ENCODE results near the gene IFI27L2.

The IFI27L2 gene

DNA sequence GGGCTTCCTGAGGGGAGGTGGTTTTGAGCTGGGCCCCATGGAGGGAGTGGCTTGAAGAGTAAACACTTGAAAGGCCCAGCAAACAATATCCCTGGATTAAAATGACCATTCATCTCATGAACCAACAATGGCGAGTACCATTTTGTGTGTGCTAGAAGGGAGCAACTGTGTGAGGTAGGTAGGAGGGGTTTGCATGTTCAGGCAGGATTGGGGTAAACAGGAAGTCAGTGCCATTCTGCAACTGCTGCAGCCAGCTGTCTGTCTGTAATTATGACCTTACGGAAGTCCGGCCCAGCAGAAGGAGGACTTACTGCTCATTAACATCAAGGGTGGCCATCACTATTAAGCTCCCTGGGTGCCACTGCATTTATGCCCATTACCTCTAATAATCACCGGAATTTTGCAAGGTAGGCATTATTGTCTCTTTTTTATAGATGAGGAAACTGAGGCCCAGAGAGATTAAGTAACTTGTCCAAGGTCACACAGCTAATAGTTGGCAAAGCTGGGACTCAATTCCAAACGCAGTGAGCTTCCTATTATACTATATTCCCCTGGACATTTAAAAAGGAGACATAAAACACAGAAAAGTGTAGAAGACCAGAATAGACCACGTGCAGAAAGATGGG is 16.6 kb upstream of the IFI27L2 start:
- no peak for DNase-seq

GRCh38 chr14:94144765-94145164 is 15.4 kb upstream of the IFI27L2 start:
- DNase-seq = no peak

- DNase-seq = no peak
Measured at GRCh38 chr14:94143711-94144110, 14.3 kb upstream of the IFI27L2 start.

DNA sequence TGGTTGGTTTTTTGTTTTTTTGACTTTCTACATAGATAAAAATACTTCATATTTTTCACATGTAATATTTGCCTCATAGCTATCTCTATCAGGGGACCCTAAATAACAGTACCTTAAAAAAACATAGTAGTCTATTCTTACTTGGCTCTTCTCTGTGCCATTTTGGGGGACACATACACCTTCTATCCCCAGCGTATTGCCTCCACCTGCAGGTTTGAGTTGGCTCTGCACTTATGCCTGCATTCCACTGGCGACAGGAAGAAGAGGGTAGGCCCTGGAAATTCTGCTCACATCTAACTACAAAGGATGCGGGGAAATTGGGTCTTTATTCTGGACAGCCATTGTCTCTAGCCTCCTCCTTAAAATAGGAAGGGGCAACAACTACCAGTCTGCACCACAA is 13.8 kb upstream of the IFI27L2 start:
- DNase-seq = no peak

DNA sequence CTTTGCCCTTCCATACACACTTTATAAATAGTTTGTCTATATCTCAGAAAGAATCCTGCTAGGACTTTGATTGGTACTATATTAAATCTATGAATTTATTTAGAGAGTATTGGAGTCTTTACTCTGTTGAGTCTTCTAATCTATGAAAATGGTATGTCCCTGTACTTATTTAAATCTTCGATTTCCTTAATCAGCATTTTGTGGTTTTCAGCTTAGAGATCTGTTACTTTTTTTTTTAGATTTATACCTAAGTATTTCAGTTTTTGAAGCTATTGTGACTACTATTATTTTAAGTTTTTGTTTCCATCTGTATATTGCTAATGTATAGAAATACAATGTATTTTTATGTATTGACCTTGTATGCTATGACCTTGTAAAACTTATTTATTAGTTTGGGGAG is 13.4 kb upstream of the IFI27L2 start:
- no peak for DNase-seq

DNA sequence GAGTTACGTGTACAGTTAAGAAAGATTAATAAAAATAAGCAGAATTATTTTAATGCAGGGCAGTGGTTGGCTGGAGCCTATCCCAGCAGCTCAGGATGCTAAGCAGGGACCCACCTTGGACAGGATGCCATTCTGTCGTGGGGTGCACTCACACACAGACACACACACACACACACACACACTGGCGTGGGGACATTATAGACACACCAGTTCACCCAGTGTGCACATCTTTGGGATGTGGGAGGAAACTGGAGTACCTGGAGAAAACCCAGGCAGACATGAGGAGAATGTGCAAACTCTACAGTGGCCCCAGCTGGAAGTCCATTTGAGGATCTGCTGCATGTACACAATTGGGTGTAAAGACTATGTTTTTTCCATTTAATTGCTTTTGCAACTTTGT is 12.8 kb upstream of the IFI27L2 start:
- DNase-seq = no peak

DNA sequence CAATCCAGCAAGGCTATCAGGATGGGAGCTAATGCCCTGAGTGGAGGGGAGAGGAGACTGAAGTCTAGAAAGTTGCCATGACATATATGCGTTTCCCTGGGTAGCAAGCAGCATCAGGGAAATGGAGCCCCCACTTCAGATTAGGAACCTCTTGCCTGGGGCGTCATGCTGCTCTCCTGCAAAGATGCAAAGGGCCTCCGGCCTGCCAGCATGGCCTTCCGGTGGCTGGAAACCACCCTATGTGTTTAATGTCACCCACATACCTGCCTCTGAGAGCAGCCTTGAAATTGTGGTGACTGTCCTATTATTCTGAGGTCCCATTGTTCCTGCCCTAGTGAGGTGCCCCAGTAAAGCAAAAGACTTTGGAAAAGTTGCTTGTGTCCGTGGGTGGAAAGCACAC is 10.0 kb upstream of the IFI27L2 start:
- no peak for DNase-seq

GRCh38 chr14:94139006-94139405 is 9.6 kb upstream of the IFI27L2 start:
- no peak for DNase-seq

DNA sequence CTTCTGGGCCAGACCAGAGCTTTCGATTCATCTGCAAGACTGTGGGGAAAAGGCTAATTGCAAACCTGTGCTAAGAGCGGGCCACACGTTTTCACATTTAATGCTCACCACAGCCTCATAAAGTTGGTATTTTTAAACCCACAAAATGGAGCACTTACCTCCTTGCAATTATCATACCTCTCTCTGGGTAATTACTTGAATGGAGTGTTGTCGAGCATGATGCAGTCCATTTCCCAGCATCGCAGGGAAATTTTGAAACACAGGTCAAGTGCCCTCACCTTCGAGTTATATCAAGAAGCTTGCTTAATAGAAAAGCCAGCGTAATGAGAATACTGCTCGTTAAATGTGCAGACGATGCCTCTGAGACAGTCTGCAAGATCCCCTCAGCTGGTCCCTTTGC is 8.8 kb upstream of the IFI27L2 start:
- peak; percentile 59 for DNase-seq

GRCh38 chr14:94136575-94137331 is 7.3 kb upstream of the IFI27L2 start:
- peak; percentile 82 for DNase-seq

- DNase-seq = no peak
Measured at GRCh38 chr14:94135476-94135875, 6.1 kb upstream of the IFI27L2 start.

GRCh38 chr14:94132285-94132887 is 3.0 kb upstream of the IFI27L2 start:
- DNase-seq = no peak

GRCh38 chr14:94129758-94130414 is 482 bp upstream of the IFI27L2 start:
- no peak for DNase-seq

GRCh38 chr14:94128216-94128839 is 1.1 kb downstream of the IFI27L2 start:
- no peak for DNase-seq

GRCh38 chr14:94127330-94127729 is 2.1 kb downstream of the IFI27L2 start:
- DNase-seq = no peak

DNA sequence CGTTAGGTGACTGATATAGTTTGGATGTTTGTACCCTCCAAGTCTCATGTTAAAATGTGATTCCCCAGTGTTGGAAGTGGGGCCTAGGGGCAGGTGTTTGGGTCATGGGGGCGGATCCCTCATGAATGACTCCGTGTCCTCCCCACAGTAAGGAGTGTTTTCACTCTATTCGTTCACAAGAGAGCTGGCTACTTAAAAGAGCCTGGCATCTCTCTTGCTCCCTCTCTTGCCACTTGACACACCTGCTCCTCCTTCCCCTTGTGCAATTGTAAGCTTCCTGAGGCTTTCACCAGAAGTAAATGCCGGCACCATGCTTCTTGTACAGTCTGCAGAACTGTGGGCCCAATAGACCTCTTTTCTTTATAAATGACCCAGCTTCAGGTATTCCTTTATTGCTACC is 2.6 kb downstream of the IFI27L2 start:
- no peak for DNase-seq

DNA sequence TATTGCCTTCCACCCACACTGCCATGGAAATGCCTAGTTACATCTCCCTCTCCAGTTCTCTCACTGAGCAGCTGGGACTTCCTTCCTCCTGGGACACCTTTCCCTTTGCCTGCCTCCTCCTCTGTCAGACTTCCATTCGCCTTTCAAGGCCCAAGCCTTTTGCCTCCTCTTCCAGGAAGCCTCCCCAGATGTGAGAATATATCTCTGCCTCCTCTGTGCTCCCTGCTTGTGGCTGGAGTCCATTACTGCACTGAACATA is 3.1 kb downstream of the IFI27L2 start:
- DNase-seq = no peak

- DNase-seq = no peak
Measured at GRCh38 chr14:94125659-94126418, 3.6 kb downstream of the IFI27L2 start.

DNA sequence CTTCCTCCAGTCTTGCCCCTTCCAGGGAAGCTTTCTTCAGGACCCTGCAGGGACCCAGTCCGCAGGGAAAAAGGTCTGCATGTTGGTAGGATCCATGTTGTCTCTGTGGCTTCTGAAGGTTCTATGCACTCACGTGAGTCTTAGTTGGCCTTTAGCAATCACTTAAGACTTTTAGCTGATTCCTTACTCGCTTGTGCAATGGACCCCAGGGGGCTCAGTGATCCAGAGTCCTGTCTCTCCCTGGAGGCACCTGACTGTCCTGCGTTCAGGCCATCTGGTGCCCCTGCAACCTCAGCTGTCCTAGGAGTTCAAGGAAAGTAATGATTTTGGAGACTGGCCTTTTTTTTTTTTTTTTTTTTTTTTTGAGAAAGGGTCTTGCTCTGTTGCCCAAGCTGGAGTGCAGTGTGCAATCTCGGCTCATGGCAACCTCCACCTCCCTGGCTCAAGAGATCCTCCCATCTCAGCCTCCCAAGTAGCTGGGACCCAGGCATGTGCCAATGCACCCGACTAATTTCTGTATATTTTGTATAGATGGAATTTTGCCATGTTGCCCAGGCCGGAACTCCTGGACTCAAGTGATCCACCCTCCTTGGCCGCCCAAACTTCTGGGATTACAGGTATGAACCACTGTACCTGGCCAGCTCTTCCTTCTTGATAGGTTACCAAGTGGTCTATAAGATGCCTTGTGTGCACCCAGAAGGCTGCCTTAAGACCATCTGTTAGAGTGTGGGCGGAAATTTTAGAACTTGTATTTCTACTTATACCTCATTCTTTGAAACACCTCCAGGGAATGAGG is 4.6 kb downstream of the IFI27L2 start:
- no peak for DNase-seq

DNA sequence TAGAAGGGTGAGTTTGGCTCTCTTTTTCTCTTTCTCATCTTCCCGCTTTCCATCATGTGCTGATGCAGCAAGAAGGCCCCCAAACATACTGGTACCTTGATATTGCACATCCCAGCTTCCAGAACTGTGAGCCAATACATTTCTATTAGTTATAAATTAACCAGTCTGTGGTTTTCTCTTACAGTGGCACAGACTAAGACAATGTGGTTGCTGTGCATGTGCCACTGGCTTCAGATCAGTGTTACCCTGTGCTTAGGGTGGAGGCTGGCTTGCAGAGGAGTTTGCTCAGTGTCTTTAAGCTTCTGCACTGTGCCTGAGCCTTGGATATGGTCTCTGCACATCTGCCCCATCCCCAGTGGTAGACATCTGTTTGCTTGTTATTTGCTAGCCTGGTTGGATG is 5.5 kb downstream of the IFI27L2 start:
- no peak for DNase-seq

DNA sequence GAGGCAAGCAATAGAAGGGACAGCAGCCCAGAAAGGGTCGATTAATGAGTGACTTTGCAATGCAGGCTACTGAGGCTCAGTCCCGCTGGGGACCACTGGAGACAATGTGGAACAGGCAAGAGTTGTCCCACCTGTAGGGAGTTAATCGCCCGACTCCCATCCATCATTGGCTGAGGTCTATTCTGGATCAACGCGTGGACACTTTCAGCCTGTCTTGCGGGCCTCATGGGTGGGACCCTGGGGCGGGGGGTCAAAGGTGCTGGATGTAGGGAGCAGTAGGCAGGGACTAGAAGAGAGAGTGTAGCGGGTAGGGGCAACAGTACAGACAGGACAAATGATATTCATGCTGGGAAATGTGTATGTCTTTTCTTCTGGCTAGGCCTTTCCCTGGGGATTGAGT is 6.1 kb downstream of the IFI27L2 start:
- DNase-seq = no peak

DNA sequence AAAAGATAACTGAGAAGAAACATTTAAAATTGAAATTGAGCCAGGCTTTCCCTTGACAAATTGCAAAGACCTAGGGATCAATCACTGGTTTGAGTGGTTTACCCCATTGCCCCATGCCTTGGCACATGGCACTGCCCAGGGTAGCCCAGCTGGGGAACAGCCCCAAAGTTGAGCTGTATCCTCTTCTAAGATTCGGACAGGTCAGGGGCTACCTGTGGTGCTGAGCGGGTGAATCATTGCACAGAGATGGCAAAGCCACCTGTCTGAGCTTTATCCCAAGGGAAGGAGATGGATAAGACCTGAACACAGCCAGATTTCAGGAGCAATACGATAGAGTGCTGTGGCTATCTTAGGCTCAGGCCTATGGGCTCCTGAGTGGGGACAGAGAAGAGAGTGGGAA is 7.0 kb downstream of the IFI27L2 start:
- DNase-seq = no peak

All from NCI-H2107 (cell line).